Measurements from ENCODE around the gene NMNAT2. TPM values are rescaled to one million over a fixed set of nuclear protein-coding genes. Genes with fewer than 3 reads are reported as not detected.

NMNAT2 gene
- total and polyA plus RNA-seq, 2 of the 8 experiments (the other 6 are each of a cell fraction or from before 2014, with no cell fraction given), result 6.5 to 20.9 TPM

DNA sequence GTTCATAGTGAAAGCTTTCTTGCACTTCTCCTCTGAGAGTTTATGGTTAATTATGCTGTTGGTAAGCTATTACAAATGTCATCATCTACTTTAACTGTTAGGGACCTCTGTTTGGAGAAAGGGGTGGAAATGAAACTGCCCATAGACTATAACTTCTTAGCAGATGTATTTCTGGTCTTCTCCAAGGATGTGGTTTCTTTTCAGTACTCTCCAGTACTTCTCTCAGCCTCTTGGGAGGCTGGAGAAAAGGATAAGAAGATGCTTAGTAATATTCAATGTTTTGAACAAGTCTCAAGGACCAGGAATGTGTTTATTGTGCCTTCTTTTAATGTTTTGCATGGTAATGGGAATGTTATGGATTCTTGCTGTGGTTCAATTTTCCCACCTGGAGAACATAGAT, 171.7 kb downstream of the NMNAT2 start (continued):
- TF ChIP-seq, protein P1, sequence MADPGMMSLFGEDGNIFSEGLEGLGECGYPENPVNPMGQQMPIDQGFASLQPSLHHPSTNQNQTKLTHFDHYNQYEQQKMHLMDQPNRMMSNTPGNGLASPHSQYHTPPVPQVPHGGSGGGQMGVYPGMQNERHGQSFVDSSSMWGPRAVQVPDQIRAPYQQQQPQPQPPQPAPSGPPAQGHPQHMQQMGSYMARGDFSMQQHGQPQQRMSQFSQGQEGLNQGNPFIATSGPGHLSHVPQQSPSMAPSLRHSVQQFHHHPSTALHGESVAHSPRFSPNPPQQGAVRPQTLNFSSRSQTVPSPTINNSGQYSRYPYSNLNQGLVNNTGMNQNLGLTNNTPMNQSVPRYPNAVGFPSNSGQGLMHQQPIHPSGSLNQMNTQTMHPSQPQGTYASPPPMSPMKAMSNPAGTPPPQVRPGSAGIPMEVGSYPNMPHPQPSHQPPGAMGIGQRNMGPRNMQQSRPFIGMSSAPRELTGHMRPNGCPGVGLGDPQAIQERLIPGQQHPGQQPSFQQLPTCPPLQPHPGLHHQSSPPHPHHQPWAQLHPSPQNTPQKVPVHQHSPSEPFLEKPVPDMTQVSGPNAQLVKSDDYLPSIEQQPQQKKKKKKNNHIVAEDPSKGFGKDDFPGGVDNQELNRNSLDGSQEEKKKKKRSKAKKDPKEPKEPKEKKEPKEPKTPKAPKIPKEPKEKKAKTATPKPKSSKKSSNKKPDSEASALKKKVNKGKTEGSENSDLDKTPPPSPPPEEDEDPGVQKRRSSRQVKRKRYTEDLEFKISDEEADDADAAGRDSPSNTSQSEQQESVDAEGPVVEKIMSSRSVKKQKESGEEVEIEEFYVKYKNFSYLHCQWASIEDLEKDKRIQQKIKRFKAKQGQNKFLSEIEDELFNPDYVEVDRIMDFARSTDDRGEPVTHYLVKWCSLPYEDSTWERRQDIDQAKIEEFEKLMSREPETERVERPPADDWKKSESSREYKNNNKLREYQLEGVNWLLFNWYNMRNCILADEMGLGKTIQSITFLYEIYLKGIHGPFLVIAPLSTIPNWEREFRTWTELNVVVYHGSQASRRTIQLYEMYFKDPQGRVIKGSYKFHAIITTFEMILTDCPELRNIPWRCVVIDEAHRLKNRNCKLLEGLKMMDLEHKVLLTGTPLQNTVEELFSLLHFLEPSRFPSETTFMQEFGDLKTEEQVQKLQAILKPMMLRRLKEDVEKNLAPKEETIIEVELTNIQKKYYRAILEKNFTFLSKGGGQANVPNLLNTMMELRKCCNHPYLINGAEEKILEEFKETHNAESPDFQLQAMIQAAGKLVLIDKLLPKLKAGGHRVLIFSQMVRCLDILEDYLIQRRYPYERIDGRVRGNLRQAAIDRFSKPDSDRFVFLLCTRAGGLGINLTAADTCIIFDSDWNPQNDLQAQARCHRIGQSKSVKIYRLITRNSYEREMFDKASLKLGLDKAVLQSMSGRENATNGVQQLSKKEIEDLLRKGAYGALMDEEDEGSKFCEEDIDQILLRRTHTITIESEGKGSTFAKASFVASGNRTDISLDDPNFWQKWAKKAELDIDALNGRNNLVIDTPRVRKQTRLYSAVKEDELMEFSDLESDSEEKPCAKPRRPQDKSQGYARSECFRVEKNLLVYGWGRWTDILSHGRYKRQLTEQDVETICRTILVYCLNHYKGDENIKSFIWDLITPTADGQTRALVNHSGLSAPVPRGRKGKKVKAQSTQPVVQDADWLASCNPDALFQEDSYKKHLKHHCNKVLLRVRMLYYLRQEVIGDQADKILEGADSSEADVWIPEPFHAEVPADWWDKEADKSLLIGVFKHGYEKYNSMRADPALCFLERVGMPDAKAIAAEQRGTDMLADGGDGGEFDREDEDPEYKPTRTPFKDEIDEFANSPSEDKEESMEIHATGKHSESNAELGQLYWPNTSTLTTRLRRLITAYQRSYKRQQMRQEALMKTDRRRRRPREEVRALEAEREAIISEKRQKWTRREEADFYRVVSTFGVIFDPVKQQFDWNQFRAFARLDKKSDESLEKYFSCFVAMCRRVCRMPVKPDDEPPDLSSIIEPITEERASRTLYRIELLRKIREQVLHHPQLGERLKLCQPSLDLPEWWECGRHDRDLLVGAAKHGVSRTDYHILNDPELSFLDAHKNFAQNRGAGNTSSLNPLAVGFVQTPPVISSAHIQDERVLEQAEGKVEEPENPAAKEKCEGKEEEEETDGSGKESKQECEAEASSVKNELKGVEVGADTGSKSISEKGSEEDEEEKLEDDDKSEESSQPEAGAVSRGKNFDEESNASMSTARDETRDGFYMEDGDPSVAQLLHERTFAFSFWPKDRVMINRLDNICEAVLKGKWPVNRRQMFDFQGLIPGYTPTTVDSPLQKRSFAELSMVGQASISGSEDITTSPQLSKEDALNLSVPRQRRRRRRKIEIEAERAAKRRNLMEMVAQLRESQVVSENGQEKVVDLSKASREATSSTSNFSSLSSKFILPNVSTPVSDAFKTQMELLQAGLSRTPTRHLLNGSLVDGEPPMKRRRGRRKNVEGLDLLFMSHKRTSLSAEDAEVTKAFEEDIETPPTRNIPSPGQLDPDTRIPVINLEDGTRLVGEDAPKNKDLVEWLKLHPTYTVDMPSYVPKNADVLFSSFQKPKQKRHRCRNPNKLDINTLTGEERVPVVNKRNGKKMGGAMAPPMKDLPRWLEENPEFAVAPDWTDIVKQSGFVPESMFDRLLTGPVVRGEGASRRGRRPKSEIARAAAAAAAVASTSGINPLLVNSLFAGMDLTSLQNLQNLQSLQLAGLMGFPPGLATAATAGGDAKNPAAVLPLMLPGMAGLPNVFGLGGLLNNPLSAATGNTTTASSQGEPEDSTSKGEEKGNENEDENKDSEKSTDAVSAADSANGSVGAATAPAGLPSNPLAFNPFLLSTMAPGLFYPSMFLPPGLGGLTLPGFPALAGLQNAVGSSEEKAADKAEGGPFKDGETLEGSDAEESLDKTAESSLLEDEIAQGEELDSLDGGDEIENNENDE (IDR thresholded peaks at IDR 0.05; ENCODE audit: insufficient replicate concordance, low read length), result no peak
- no peak for TF ChIP-seq NRF1 (IDR thresholded peaks at IDR 0.05; ENCODE audit: low read depth, low read length)
- TF ChIP-seq TEAD4 (IDR thresholded peaks at IDR 0.05; ENCODE audit: low read depth, low read length), result no peak
- TF ChIP-seq PHF8 (conservative IDR thresholded peaks at IDR 0.05; ENCODE audit: low read depth, low read length), result no peak
- no peak for TF ChIP-seq SAP30 (IDR thresholded peaks at IDR 0.05; ENCODE audit: insufficient read depth, insufficient replicate concordance, low read length)
- TF ChIP-seq HDAC2 (IDR thresholded peaks at IDR 0.05; ENCODE audit: borderline replicate concordance in 1 of 2, low read depth in 2 of 2, low read length in 2 of 2), result no peak
- no peak for TF ChIP-seq ATF2 (IDR thresholded peaks at IDR 0.05; ENCODE audit: low read length)
- no peak for TF ChIP-seq RXRA (IDR thresholded peaks at IDR 0.05; ENCODE audit: insufficient read depth, low read depth, low read length)
- no peak for TF ChIP-seq TBP (IDR thresholded peaks at IDR 0.05; ENCODE audit: low read depth, low read length)
